Mesenteric fat pad (tissue), 1 donor: Measurements from ENCODE around the gene C16orf89. TPM values are rescaled to one million over a fixed set of nuclear protein-coding genes. Genes with fewer than 3 reads are reported as not detected.

Experiments used
- DNase-seq: peaks from one replicate; pipeline ENCODE4 v3.0.0-alpha.2; 2020; ENCODE audit warnings: low spot score
- total RNA-seq: library from RNA; stranded (reverse); fragmentation: NEBNext Ultra II Directional; extraction: Animal tissue kit (Norgen Biotek cat#: 25700); gene quantifications from one replicate; pipeline ENCODE4 v1.2.1, GENCODE V29; 2021
- donor health status: DM: yes; HTN: yes; CAD: no.

The C16orf89 gene
- total RNA-seq, 1 donor from 2014 or later, result 14.1 TPM

- DNase-seq, result no peak
Measured at GRCh38 chr16:5031601-5032000, 34.2 kb downstream of the C16orf89 start.

GRCh38 chr16:5030251-5030870 lies 35.4 kb downstream of the C16orf89 start:
- DNase-seq, result no peak

- no peak for DNase-seq
Measured at GRCh38 chr16:5028950-5029475, 36.7 kb downstream of the C16orf89 start.

GRCh38 chr16:5027575-5028235 lies 38.1 kb downstream of the C16orf89 start:
- DNase-seq, result no peak

- no peak for DNase-seq
Measured at GRCh38 chr16:5027086-5027485, 38.7 kb downstream of the C16orf89 start.

GRCh38 chr16:5026664-5027063 lies 39.1 kb downstream of the C16orf89 start:
- no peak for DNase-seq

GRCh38 chr16:5025171-5025632 lies 40.6 kb downstream of the C16orf89 start:
- no peak for DNase-seq

- no peak for DNase-seq
Measured at GRCh38 chr16:5024632-5025031, 41.1 kb downstream of the C16orf89 start.

- DNase-seq, result no peak
Measured at GRCh38 chr16:5022521-5022920, 43.2 kb downstream of the C16orf89 start.

GRCh38 chr16:5020551-5020950 lies 45.2 kb downstream of the C16orf89 start:
- DNase-seq, result no peak

- no peak for DNase-seq
Measured at GRCh38 chr16:5019775-5020174, 46.0 kb downstream of the C16orf89 start.

GRCh38 chr16:5018793-5019192 lies 47.0 kb downstream of the C16orf89 start:
- no peak for DNase-seq

GRCh38 chr16:5017678-5017969 lies 48.1 kb downstream of the C16orf89 start:
- no peak for DNase-seq

GRCh38 chr16:5016967-5017677 lies 48.6 kb downstream of the C16orf89 start:
- DNase-seq, result no peak

- no peak for DNase-seq
Measured at GRCh38 chr16:5015887-5016286, 49.9 kb downstream of the C16orf89 start.

GRCh38 chr16:5015351-5015750 lies 50.4 kb downstream of the C16orf89 start:
- DNase-seq, result no peak

- no peak for DNase-seq
Measured at GRCh38 chr16:5012887-5013286, 52.9 kb downstream of the C16orf89 start.

- DNase-seq, result no peak
Measured at GRCh38 chr16:5011637-5012036, 54.1 kb downstream of the C16orf89 start.

GRCh38 chr16:5010576-5011329 lies 55.0 kb downstream of the C16orf89 start:
- DNase-seq, result no peak

GRCh38 chr16:5008311-5008731 lies 57.4 kb downstream of the C16orf89 start:
- DNase-seq, result no peak

GRCh38 chr16:5007256-5007655 lies 58.5 kb downstream of the C16orf89 start:
- DNase-seq, result no peak
